ENCODE data around the gene NEU3. TPM values are rescaled to one million over a fixed set of nuclear protein-coding genes. Genes with fewer than 3 reads are reported as not detected.

The NEU3 gene
- total and polyA plus RNA-seq, 2 of the 4 experiments (the other 2 are of a cell fraction), result 5.5 to 10.6 TPM

DNA sequence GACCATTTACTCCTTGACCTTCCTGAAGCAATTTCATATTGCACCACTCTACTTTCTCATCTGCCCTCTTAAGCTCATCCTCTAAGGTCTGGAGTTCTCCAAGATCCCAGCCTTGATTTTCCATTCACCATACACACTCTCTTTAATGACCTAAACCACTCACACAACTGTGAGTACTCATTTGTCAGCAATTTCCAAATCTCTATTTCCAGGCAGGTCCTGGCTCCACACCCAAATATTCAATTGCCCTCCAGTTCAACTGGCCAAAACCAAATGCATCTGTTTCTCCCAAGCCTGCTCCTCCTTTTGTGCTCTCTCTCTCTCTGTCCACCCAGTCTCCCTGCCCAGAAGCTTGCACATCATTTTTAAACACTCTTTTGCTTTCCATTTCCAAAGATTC, 39.6 kb downstream of the NEU3 start:
- Histone ChIP-seq H4K8ac (ENCODE audit: low read depth in 2 of 2, low read length in 2 of 2) (no peak overlapping the region), H4K91ac (ENCODE audit: insufficient read depth, low read depth, low read length) (no peak overlapping the region), H2BK5ac (ENCODE audit: low read depth, low read length, poor library complexity, severe bottlenecking) (no peak overlapping the region), H4K5ac (ENCODE audit: low read depth, low read length) (no peak overlapping the region), H3K79me1 (ENCODE audit: low read depth in 1 of 2, low read length in 2 of 2) (no peaks in the 10 kb centered on the region), H2AFZ (replicated peaks; ENCODE audit: low read length, poor library complexity) (no peak overlapping the region), H3K9ac (ENCODE audit: low read depth, low read length) (no peak overlapping the region), H2BK120ac (ENCODE audit: low read depth, low read length) (no peak overlapping the region), H2BK20ac (ENCODE audit: low read depth, low read length) (no peak overlapping the region), H2BK15ac (ENCODE audit: low read depth, low read length) (no peak overlapping the region), H3K27me3 (ENCODE audit: control insufficient read depth, insufficient read depth, low read length) (peaks cover 9% of the 10 kb centered on the region), H2AK9ac (replicated peaks; ENCODE audit: low read depth, low read length, poor library complexity) (no peak overlapping the region), H3K23ac (ENCODE audit: low read depth, low read length) (no peak overlapping the region), H3K4me2 (ENCODE audit: low read depth, low read length) (no peak overlapping the region), H3K27ac (ENCODE audit: insufficient read depth, low read length) (no peak overlapping the region), H3K14ac (replicated peaks; ENCODE audit: low read depth, low read length) (no peak overlapping the region), H3K4me1 (ENCODE audit: control insufficient read depth, insufficient read depth, low read length) (peaks cover 14% of the 10 kb centered on the region), H3K36me3 (ENCODE audit: control insufficient read depth, insufficient read depth, low read length) (no peaks in the 10 kb centered on the region), H3K9me3 (ENCODE audit: control insufficient read depth, insufficient read depth, low read length) (no peaks in the 10 kb centered on the region), H4K20me1 (ENCODE audit: insufficient read depth, low read length) (no peaks in the 10 kb centered on the region), H3K4me3 (ENCODE audit: insufficient read depth, low read depth, low read length) (no peak overlapping the region), H3K4ac (ENCODE audit: low read depth, low read length) (no peak overlapping the region), H2AK5ac (ENCODE audit: low read depth, low read length) (no peak overlapping the region), H3K56ac (ENCODE audit: extremely low read depth, insufficient read depth, low read length) (no peak overlapping the region), H3K9me1 (ENCODE audit: insufficient read depth, low read length) (peaks cover 11% of the 10 kb centered on the region), H3K18ac (ENCODE audit: low read depth, low read length) (no peak overlapping the region)
- dilution Hi-C loops (cut with HindIII; ENCODE audit: low sequenced_read_pairs, unreplicated experiment) (no loop called here), intact Hi-C loops (cut with micrococcal nuclease) (no loop called here), in situ Hi-C loops (cut with MboI; ENCODE audit: low sequenced_read_pairs) (no loop called here)
- POLR2A ChIA-PET (ENCODE audit: unreplicated experiment), result no interaction called here
- BruUV-seq (replicated peaks), result no TSS peak
- no peak for TF ChIP-seq MXI1 (IDR thresholded peaks at IDR 0.05; ENCODE audit: borderline replicate concordance, low read depth, low read length)
- TF ChIP-seq CEBPB (IDR thresholded peaks at IDR 0.05; ENCODE audit: low read depth, low read length), result no peak
- TF ChIP-seq, protein P1, sequence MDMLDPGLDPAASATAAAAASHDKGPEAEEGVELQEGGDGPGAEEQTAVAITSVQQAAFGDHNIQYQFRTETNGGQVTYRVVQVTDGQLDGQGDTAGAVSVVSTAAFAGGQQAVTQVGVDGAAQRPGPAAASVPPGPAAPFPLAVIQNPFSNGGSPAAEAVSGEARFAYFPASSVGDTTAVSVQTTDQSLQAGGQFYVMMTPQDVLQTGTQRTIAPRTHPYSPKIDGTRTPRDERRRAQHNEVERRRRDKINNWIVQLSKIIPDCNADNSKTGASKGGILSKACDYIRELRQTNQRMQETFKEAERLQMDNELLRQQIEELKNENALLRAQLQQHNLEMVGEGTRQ (IDR thresholded peaks at IDR 0.05; ENCODE audit: low read depth, low read length), result no peak
- TF ChIP-seq RFX5 (IDR thresholded peaks at IDR 0.05; ENCODE audit: low read depth, low read length), result no peak
- TF ChIP-seq MAFK (IDR thresholded peaks at IDR 0.05; ENCODE audit: low read depth, low read length), result no peak
- no peak for TF ChIP-seq CHD1 (IDR thresholded peaks at IDR 0.05; ENCODE audit: low read depth, low read length)
- TF ChIP-seq POLR2A (IDR thresholded peaks at IDR 0.05; ENCODE audit: low read depth, low read length), result no peak
- no peak for TF ChIP-seq RAD21 (IDR thresholded peaks at IDR 0.05; ENCODE audit: low read length)
- no peak for TF ChIP-seq RCOR1 (IDR thresholded peaks at IDR 0.05; ENCODE audit: insufficient replicate concordance, low read length)
- TF ChIP-seq, protein P2, sequence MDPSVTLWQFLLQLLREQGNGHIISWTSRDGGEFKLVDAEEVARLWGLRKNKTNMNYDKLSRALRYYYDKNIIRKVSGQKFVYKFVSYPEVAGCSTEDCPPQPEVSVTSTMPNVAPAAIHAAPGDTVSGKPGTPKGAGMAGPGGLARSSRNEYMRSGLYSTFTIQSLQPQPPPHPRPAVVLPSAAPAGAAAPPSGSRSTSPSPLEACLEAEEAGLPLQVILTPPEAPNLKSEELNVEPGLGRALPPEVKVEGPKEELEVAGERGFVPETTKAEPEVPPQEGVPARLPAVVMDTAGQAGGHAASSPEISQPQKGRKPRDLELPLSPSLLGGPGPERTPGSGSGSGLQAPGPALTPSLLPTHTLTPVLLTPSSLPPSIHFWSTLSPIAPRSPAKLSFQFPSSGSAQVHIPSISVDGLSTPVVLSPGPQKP (IDR thresholded peaks at IDR 0.05; ENCODE audit: borderline replicate concordance, low read depth, low read length), result no peak
- DNase-seq (no peak), ATAC-seq (ENCODE audit: low read depth) (no peak)
- CTCF ChIA-PET, result interaction anchor here (0.8 to 1.2 kb wide), 2 partner anchors 17 to 177 kb away, joined by 3 read pairs; no protein-coding TSS in a partner anchor
